Occipital lobe (tissue), 2 donors: ENCODE data around the gene GNAO1. TPM values are rescaled to one million over a fixed set of nuclear protein-coding genes. Genes with fewer than 3 reads are reported as not detected.

ENCODE experiments used
- DNase-seq: peaks from one replicate; lab custom pipeline; 2025; lab: John Stamatoyannopoulos, UW
- total RNA-seq: library from RNA; depleted of rRNA; stranded (reverse); fragments of >200 nt; gene quantifications from one replicate; pipeline ENCODE4 v1.2.3, GENCODE V29; 2014

GNAO1 gene
- total RNA-seq, 1 donor from 2014 or later: 48.0 TPM

- no peak for DNase-seq
These were observed 157.1 kb downstream of the GNAO1 start for GRCh38 chr16:56348168-56349085.

- DNase-seq: no peak
These were observed 157.8 kb downstream of the GNAO1 start for GRCh38 chr16:56349086-56349415.

GRCh38 chr16:56349711-56350161 lies 158.4 kb downstream of the GNAO1 start:
- DNase-seq: no peak

GRCh38 chr16:56350491-56351405 lies 159.5 kb downstream of the GNAO1 start:
- no peak for DNase-seq

GRCh38 chr16:56351481-56351880 lies 160.2 kb downstream of the GNAO1 start:
- no peak for DNase-seq

GRCh38 chr16:56352351-56353053 lies 161.2 kb downstream of the GNAO1 start:
- no peak for DNase-seq

GRCh38 chr16:56353054-56353921 lies 162.0 kb downstream of the GNAO1 start:
- no peak for DNase-seq

GRCh38 chr16:56354016-56354415 lies 162.7 kb downstream of the GNAO1 start:
- no peak for DNase-seq

- no peak for DNase-seq
These were observed 163.5 kb downstream of the GNAO1 start for GRCh38 chr16:56354746-56355145.

- no peak for DNase-seq
These were observed 163.9 kb downstream of the GNAO1 start for GRCh38 chr16:56355221-56355620.

- DNase-seq: no peak
These were observed 164.5 kb downstream of the GNAO1 start for GRCh38 chr16:56355786-56356275.

GRCh38 chr16:56356276-56357240 lies 165.3 kb downstream of the GNAO1 start:
- DNase-seq: no peak

GRCh38 chr16:56357241-56357764 lies 166.0 kb downstream of the GNAO1 start:
- no peak for DNase-seq

GRCh38 chr16:56357765-56358322 lies 166.6 kb downstream of the GNAO1 start:
- no peak for DNase-seq

GRCh38 chr16:56360117-56361008 lies 169.1 kb downstream of the GNAO1 start:
- no peak for DNase-seq

- no peak for DNase-seq
These were observed 170.9 kb downstream of the GNAO1 start for GRCh38 chr16:56362057-56362655.

- no peak for DNase-seq
These were observed 171.4 kb downstream of the GNAO1 start for GRCh38 chr16:56362706-56363105.
